Measurements from ENCODE around the gene TBPL2. TPM values are rescaled to one million over a fixed set of nuclear protein-coding genes. Genes with fewer than 3 reads are reported as not detected.
A peak's percentile ranks its signal among the peaks of the same experiment; 100 is the strongest.
"Not testable (repeated sequence)": the region's sequence is repeated elsewhere in the genome, so short reads cannot be mapped to it uniquely, and the experiment has no call there.

The TBPL2 gene
- total and polyA plus RNA-seq, 2 donors: not detected

- H3K9me3 ChIP-seq (ENCODE audit: control insufficient read depth in 2 of 2, insufficient read depth in 1 of 2, low read length in 1 of 2); H3K4me1 ChIP-seq (ENCODE audit: control insufficient read depth in 2 of 2, insufficient read depth in 2 of 2, low read length in 2 of 2); DNase-seq (ENCODE audit: low read depth in 6 of 9, low spot score in 9 of 9); H3K4me3 ChIP-seq (ENCODE audit: low read length in 2 of 2); H3K27ac ChIP-seq (ENCODE audit: low read depth in 1 of 2, low read length in 1 of 2); H3K27me3 ChIP-seq (ENCODE audit: control insufficient read depth in 2 of 2, insufficient read depth in 1 of 2, low read length in 1 of 2): not testable (repeated sequence)
- peaks cover 14 to 44% of the 10 kb centered on the region in 2 donors for H3K36me3 ChIP-seq (ENCODE audit: control insufficient read depth in 2 of 2, insufficient read depth in 2 of 2, low read length in 1 of 2)
- WGBS: 95% methylated on average over 10 of the region's 10 CpGs
These were observed 57.4 kb downstream of the TBPL2 start for GRCh38 chr14:55383056-55383466.

GRCh38 chr14:55382483-55382882 is 57.9 kb downstream of the TBPL2 start:
- no peak overlapping the region for H3K27ac ChIP-seq (ENCODE audit: low read depth in 1 of 2, low read length in 1 of 2)
- H3K4me3 ChIP-seq (ENCODE audit: low read length in 2 of 2): no peak overlapping the region
- no peaks in the 10 kb centered on the region for H3K27me3 ChIP-seq (ENCODE audit: control insufficient read depth in 2 of 2, insufficient read depth in 1 of 2, low read length in 1 of 2)
- 92% methylated on average over 4 of the region's 4 CpGs for WGBS
- no peak for DNase-seq (ENCODE audit: low read depth in 6 of 9, low spot score in 9 of 9)
- H3K36me3 ChIP-seq (ENCODE audit: control insufficient read depth in 2 of 2, insufficient read depth in 2 of 2, low read length in 1 of 2): peaks cover 14 to 42% of the 10 kb centered on the region in 2 donors
- no peaks in the 10 kb centered on the region for H3K9me3 ChIP-seq (ENCODE audit: control insufficient read depth in 2 of 2, insufficient read depth in 1 of 2, low read length in 1 of 2)
- no peaks in the 10 kb centered on the region for H3K4me1 ChIP-seq (ENCODE audit: control insufficient read depth in 2 of 2, insufficient read depth in 2 of 2, low read length in 2 of 2)

GRCh38 chr14:55381561-55381960 is 58.9 kb downstream of the TBPL2 start:
- Histone ChIP-seq H3K27me3 (ENCODE audit: control insufficient read depth in 2 of 2, insufficient read depth in 1 of 2, low read length in 1 of 2) (no peaks in the 10 kb centered on the region), H3K9me3 (ENCODE audit: control insufficient read depth in 2 of 2, insufficient read depth in 1 of 2, low read length in 1 of 2) (no peaks in the 10 kb centered on the region), H3K36me3 (ENCODE audit: control insufficient read depth in 2 of 2, insufficient read depth in 2 of 2, low read length in 1 of 2) (peaks cover 19 to 44% of the 10 kb centered on the region in 2 donors), H3K4me3 (ENCODE audit: low read length in 2 of 2) (no peak overlapping the region), H3K4me1 (ENCODE audit: control insufficient read depth in 2 of 2, insufficient read depth in 2 of 2, low read length in 2 of 2) (no peaks in the 10 kb centered on the region), H3K27ac (ENCODE audit: low read depth in 1 of 2, low read length in 1 of 2) (no peak overlapping the region)
- no peak for DNase-seq (ENCODE audit: low read depth in 6 of 9, low spot score in 9 of 9)
- 99% methylated on average over 2 of the region's 2 CpGs for WGBS

- Histone ChIP-seq H3K27me3 (ENCODE audit: control insufficient read depth in 2 of 2, insufficient read depth in 1 of 2, low read length in 1 of 2) (no peaks in the 10 kb centered on the region), H3K27ac (ENCODE audit: low read depth in 1 of 2, low read length in 1 of 2) (no peak overlapping the region), H3K36me3 (ENCODE audit: control insufficient read depth in 2 of 2, insufficient read depth in 2 of 2, low read length in 1 of 2) (peaks cover 19 to 46% of the 10 kb centered on the region in 2 donors), H3K4me1 (ENCODE audit: control insufficient read depth in 2 of 2, insufficient read depth in 2 of 2, low read length in 2 of 2) (no peaks in the 10 kb centered on the region), H3K4me3 (ENCODE audit: low read length in 2 of 2) (no peak overlapping the region), H3K9me3 (ENCODE audit: control insufficient read depth in 2 of 2, insufficient read depth in 1 of 2, low read length in 1 of 2) (no peaks in the 10 kb centered on the region)
- DNase-seq (ENCODE audit: low read depth in 6 of 9, low spot score in 9 of 9): no peak
- 98% methylated on average over 5 of the region's 5 CpGs for WGBS
These were observed 59.4 kb downstream of the TBPL2 start for GRCh38 chr14:55381040-55381439.

- Histone ChIP-seq H3K27me3 (ENCODE audit: control insufficient read depth in 2 of 2, insufficient read depth in 1 of 2, low read length in 1 of 2) (no peaks in the 10 kb centered on the region), H3K9me3 (ENCODE audit: control insufficient read depth in 2 of 2, insufficient read depth in 1 of 2, low read length in 1 of 2) (no peaks in the 10 kb centered on the region)
These were observed 63.2 kb downstream of the TBPL2 start for GRCh38 chr14:55377236-55377635.

GRCh38 chr14:55374771-55375170 is 65.6 kb downstream of the TBPL2 start:
- DNase-seq (ENCODE audit: low read depth in 6 of 9, low spot score in 9 of 9): no peak

More at GRCh38 chr14:55377236-55377635, 63.2 kb downstream of the TBPL2 start:
- Histone ChIP-seq H3K4me1 (ENCODE audit: control insufficient read depth in 2 of 2, insufficient read depth in 2 of 2, low read length in 2 of 2) (peaks cover 3 to 5% of the 10 kb centered on the region in 2 donors), H3K4me3 (ENCODE audit: low read length in 2 of 2) (no peak overlapping the region), H3K36me3 (ENCODE audit: control insufficient read depth in 2 of 2, insufficient read depth in 2 of 2, low read length in 1 of 2) (peaks cover 16 to 33% of the 10 kb centered on the region in 2 donors), H3K27ac (ENCODE audit: low read depth in 1 of 2, low read length in 1 of 2) (no peak overlapping the region)
- no peak for DNase-seq (ENCODE audit: low read depth in 6 of 9, low spot score in 9 of 9)
- WGBS: 98% methylated on average over 5 of the region's 5 CpGs

GRCh38 chr14:55373784-55374705 is 66.4 kb downstream of the TBPL2 start:
- Histone ChIP-seq H3K36me3 (ENCODE audit: control insufficient read depth in 2 of 2, insufficient read depth in 2 of 2, low read length in 1 of 2) (peaks cover 20 to 21% of the 10 kb centered on the region in 2 donors), H3K4me3 (ENCODE audit: low read length in 2 of 2) (no peak overlapping the region), H3K27me3 (ENCODE audit: control insufficient read depth in 2 of 2, insufficient read depth in 1 of 2, low read length in 1 of 2) (no peaks in the 10 kb centered on the region), H3K4me1 (ENCODE audit: control insufficient read depth in 2 of 2, insufficient read depth in 2 of 2, low read length in 2 of 2) (peaks cover 3 to 5% of the 10 kb centered on the region in 2 donors), H3K9me3 (ENCODE audit: control insufficient read depth in 2 of 2, insufficient read depth in 1 of 2, low read length in 1 of 2) (no peaks in the 10 kb centered on the region), H3K27ac (ENCODE audit: low read depth in 1 of 2, low read length in 1 of 2) (peak overlapping the region in 1 of 2 donors; percentile 5)
- peak in 3 of 9 donors; percentile 8 to 45 (median 16) for DNase-seq (ENCODE audit: low read depth in 6 of 9, low spot score in 9 of 9)
- 79% methylated on average over 5 of the region's 5 CpGs for WGBS

More at GRCh38 chr14:55374771-55375170, 65.6 kb downstream of the TBPL2 start:
- Histone ChIP-seq H3K27ac (ENCODE audit: low read depth in 1 of 2, low read length in 1 of 2) (no peak overlapping the region), H3K9me3 (ENCODE audit: control insufficient read depth in 2 of 2, insufficient read depth in 1 of 2, low read length in 1 of 2) (no peaks in the 10 kb centered on the region), H3K4me1 (ENCODE audit: control insufficient read depth in 2 of 2, insufficient read depth in 2 of 2, low read length in 2 of 2) (peaks cover 3 to 5% of the 10 kb centered on the region in 2 donors), H3K27me3 (ENCODE audit: control insufficient read depth in 2 of 2, insufficient read depth in 1 of 2, low read length in 1 of 2) (no peaks in the 10 kb centered on the region), H3K36me3 (ENCODE audit: control insufficient read depth in 2 of 2, insufficient read depth in 2 of 2, low read length in 1 of 2) (peaks cover 14 to 18% of the 10 kb centered on the region in 2 donors), H3K4me3 (ENCODE audit: low read length in 2 of 2) (no peak overlapping the region)
- WGBS: 96% methylated on average over 4 of the region's 4 CpGs

GRCh38 chr14:55372825-55373224 is 67.6 kb downstream of the TBPL2 start:
- Histone ChIP-seq H3K4me3 (ENCODE audit: low read length in 2 of 2) (no peak overlapping the region), H3K27ac (ENCODE audit: low read depth in 1 of 2, low read length in 1 of 2) (peak overlapping the region in 1 of 2 donors; percentile 30), H3K4me1 (ENCODE audit: control insufficient read depth in 2 of 2, insufficient read depth in 2 of 2, low read length in 2 of 2) (peaks cover 3 to 5% of the 10 kb centered on the region in 2 donors), H3K36me3 (ENCODE audit: control insufficient read depth in 2 of 2, insufficient read depth in 2 of 2, low read length in 1 of 2) (peaks cover 20 to 23% of the 10 kb centered on the region in 2 donors), H3K27me3 (ENCODE audit: control insufficient read depth in 2 of 2, insufficient read depth in 1 of 2, low read length in 1 of 2) (no peaks in the 10 kb centered on the region), H3K9me3 (ENCODE audit: control insufficient read depth in 2 of 2, insufficient read depth in 1 of 2, low read length in 1 of 2) (no peaks in the 10 kb centered on the region)
- 98% methylated on average over 7 of the region's 7 CpGs for WGBS
- DNase-seq (ENCODE audit: low read depth in 6 of 9, low spot score in 9 of 9): no peak

GRCh38 chr14:55372423-55372822 is 68.0 kb downstream of the TBPL2 start:
- WGBS: 95% methylated on average over 1 of the region's 1 CpG
- no peak for DNase-seq (ENCODE audit: low read depth in 6 of 9, low spot score in 9 of 9)
- Histone ChIP-seq H3K36me3 (ENCODE audit: control insufficient read depth in 2 of 2, insufficient read depth in 2 of 2, low read length in 1 of 2) (peaks cover 19 to 23% of the 10 kb centered on the region in 2 donors), H3K27me3 (ENCODE audit: control insufficient read depth in 2 of 2, insufficient read depth in 1 of 2, low read length in 1 of 2) (no peaks in the 10 kb centered on the region), H3K27ac (ENCODE audit: low read depth in 1 of 2, low read length in 1 of 2) (no peak overlapping the region), H3K4me3 (ENCODE audit: low read length in 2 of 2) (no peak overlapping the region), H3K9me3 (ENCODE audit: control insufficient read depth in 2 of 2, insufficient read depth in 1 of 2, low read length in 1 of 2) (no peaks in the 10 kb centered on the region), H3K4me1 (ENCODE audit: control insufficient read depth in 2 of 2, insufficient read depth in 2 of 2, low read length in 2 of 2) (peaks cover 3 to 5% of the 10 kb centered on the region in 2 donors)
